Endometrial microvascular endothelial cells (primary cell): ENCODE measurements around the gene NBPF4. TPM values are rescaled to one million over a fixed set of nuclear protein-coding genes. Genes with fewer than 3 reads are reported as not detected.
"Not testable (repeated sequence)": the region's sequence is repeated elsewhere in the genome, so short reads cannot be mapped to it uniquely, and the experiment has no call there.

Source experiments
- in situ Hi-C: cut with HindIII; loops from 2 replicates; pipeline ENCODE4 v1.10.0; 2017; ENCODE audit warnings: low sequenced_read_pairs, low pct_unique_long_range_greater_than_20kb; ENCODE audit errors: inconsistent ontology term
- total RNA-seq: library from RNA; depleted of rRNA; stranded (reverse); fragments of >200 nt; gene quantifications from one replicate; pipeline ENCODE4 v1.2.3, GENCODE V29; 2015; ENCODE audit errors: inconsistent ontology term

Gene NBPF4
- total RNA-seq, 1 donor from 2014 or later: not detected

- in situ Hi-C loops: not testable (repeated sequence)
Observed at GRCh38 chr1:108214641-108215465, 29.0 kb downstream of the NBPF4 start.

- in situ Hi-C loops: no loop called here
Observed at GRCh38 chr1:108211014-108211413, 32.9 kb downstream of the NBPF4 start.

- in situ Hi-C loops: no loop called here
Observed at GRCh38 chr1:108209456-108210108, 34.3 kb downstream of the NBPF4 start.

GRCh38 chr1:108208724-108209446 lies 35.0 kb downstream of the NBPF4 start:
- in situ Hi-C loops: no loop called here

GRCh38 chr1:108203582-108203981 lies 40.3 kb downstream of the NBPF4 start:
- in situ Hi-C loops: not testable (repeated sequence)

- in situ Hi-C loops: no loop called here
Observed at GRCh38 chr1:108201687-108202086, 42.2 kb downstream of the NBPF4 start.

GRCh38 chr1:108200687-108201051 lies 43.2 kb downstream of the NBPF4 start:
- in situ Hi-C loops: no loop called here

GRCh38 chr1:108199781-108200686 lies 43.8 kb downstream of the NBPF4 start, which contains the start of gene SLC25A24:
SLC25A24 (minus strand) TSS chr1:108200343; CDS start chr1:108200138, 205 bp downstream.
- in situ Hi-C loops: no loop called here

- in situ Hi-C loops: no loop called here
Observed at GRCh38 chr1:108199201-108199691, 44.6 kb downstream of the NBPF4 start.

- in situ Hi-C loops: no loop called here
Observed at GRCh38 chr1:108194051-108194450, 49.8 kb downstream of the NBPF4 start.

GRCh38 chr1:108193333-108193732 lies 50.5 kb downstream of the NBPF4 start:
- in situ Hi-C loops: no loop called here

GRCh38 chr1:108192581-108192980 lies 51.3 kb downstream of the NBPF4 start:
- in situ Hi-C loops: no loop called here

GRCh38 chr1:108190686-108191416 lies 53.0 kb downstream of the NBPF4 start:
- in situ Hi-C loops: no loop called here

GRCh38 chr1:108190001-108190634 lies 53.8 kb downstream of the NBPF4 start:
- in situ Hi-C loops: no loop called here

- in situ Hi-C loops: no loop called here
Observed at GRCh38 chr1:108188801-108189200, 55.1 kb downstream of the NBPF4 start.

- in situ Hi-C loops: no loop called here
Observed at GRCh38 chr1:108182959-108183700, 60.7 kb downstream of the NBPF4 start.

- in situ Hi-C loops: no loop called here
Observed at GRCh38 chr1:108179018-108179417, 64.9 kb downstream of the NBPF4 start.
